Panc1 (cell line): ENCODE results near the gene KIZ. TPM values are rescaled to one million over a fixed set of nuclear protein-coding genes. Genes with fewer than 3 reads are reported as not detected.
"Not testable (repeated sequence)": the region's sequence is repeated elsewhere in the genome, so short reads cannot be mapped to it uniquely, and the experiment has no call there.

Experiments
- ATAC-seq: fragments of 200-7000 bp; cut with Tn5 transposase; 2 replicates; pipeline ENCODE4 v1.9.1; 2020; ENCODE audit warnings: mild to moderate bottlenecking, moderate library complexity
- BruUV-seq: library from RNA; stranded (reverse); fragments of 400-500 nt; replicated peaks from 2 replicates; lab custom pipeline; 2021; lab: Mats Ljungman, UMichigan
- CTCF ChIA-PET: fragments of 300-600 bp; sonication (Branson Sonifier 250); formaldehyde crosslinking; loops from one replicate; lab custom pipeline; 2022; ENCODE audit warnings: antibody characterized with exemption; lab: Charles Lee
- POLR2A ChIA-PET: fragments of 300-600 bp; sonication (Branson Sonifier 250); formaldehyde crosslinking; loops from one replicate; lab custom pipeline; 2022; ENCODE audit warnings: antibody characterized with exemption; lab: Charles Lee
- DNase-seq: peaks from one replicate; pipeline ENCODE4 v3.0.0-alpha.2; 2010; ENCODE audit warnings: low read depth, low spot score
- H3K27ac ChIP-seq: 2 replicates; pipeline ENCODE4 v1.5.1; 2011; ENCODE audit warnings: mild to moderate bottlenecking, low read length, inconsistent platforms
- H3K27me3 ChIP-seq: fragments of 200-500 bp; sonication (Bioruptor generic); 2 replicates; pipeline ENCODE4 v1.6.0; 2014; ENCODE audit warnings: low read length, inconsistent platforms; ENCODE audit not compliant: control insufficient read depth, insufficient read depth
- H3K36me3 ChIP-seq: fragments of 200-500 bp; sonication (Bioruptor generic); 2 replicates; pipeline ENCODE4 v1.5.1; 2014; ENCODE audit warnings: inconsistent platforms, mild to moderate bottlenecking, low read length, moderate library complexity; ENCODE audit not compliant: control insufficient read depth, insufficient read depth
- H3K4me1 ChIP-seq: 2 replicates; pipeline ENCODE4 v1.5.1; 2011; ENCODE audit warnings: inconsistent platforms, mild to moderate bottlenecking, low read length, moderate library complexity; ENCODE audit not compliant: control insufficient read depth, insufficient read depth
- H3K4me3 ChIP-seq, 2 experiments: 2 replicates each; pipeline ENCODE4 v1.5.1; 2011 to 2012; ENCODE audit warnings: low read depth in 2 of 2, low read length in 2 of 2, mild to moderate bottlenecking in 2 of 2, inconsistent platforms in 1 of 2, moderate library complexity in 1 of 2
- H3K9me3 ChIP-seq: fragments of 200-500 bp; sonication (Bioruptor generic); 2 replicates; pipeline ENCODE4 v1.5.1; 2014; ENCODE audit warnings: low read depth, mild to moderate bottlenecking, inconsistent platforms, low read length, moderate library complexity; ENCODE audit not compliant: control insufficient read depth, insufficient read depth
- CTCF ChIP-seq: fragments of 450-650 bp; IDR thresholded peaks from 2 replicates; pipeline ENCODE4 v1.5.1; 2017; ENCODE audit warnings: mild to moderate bottlenecking
- POLR2AphosphoS5 ChIP-seq: IDR thresholded peaks from 2 replicates; pipeline ENCODE4 v1.6.1; 2012; ENCODE audit warnings: mild to moderate bottlenecking, low read depth, low read length, moderate library complexity
- REST ChIP-seq, 2 experiments: IDR thresholded peaks; 2 replicates each; pipeline ENCODE4 v1.6.1; 2011 to 2012; ENCODE audit warnings: low read depth in 2 of 2, control low read depth in 1 of 2, low read length in 1 of 2, mild to moderate bottlenecking in 1 of 2, moderate library complexity in 1 of 2; ENCODE audit not compliant: insufficient read depth in 1 of 2
- SIN3A ChIP-seq: IDR thresholded peaks from 2 replicates; pipeline ENCODE4 v1.6.1; 2012; ENCODE audit warnings: low read depth, mild to moderate bottlenecking, low read length, moderate library complexity, borderline replicate concordance; ENCODE audit not compliant: insufficient read depth
- TCF7L2 ChIP-seq: IDR thresholded peaks from 2 replicates; pipeline ENCODE4 v1.6.1; 2011; ENCODE audit warnings: mild to moderate bottlenecking, low read depth, low read length, inconsistent platforms
- in situ Hi-C: cut with HindIII; loops from 2 replicates; pipeline ENCODE4 v1.10.0; 2016; ENCODE audit warnings: low sequenced_read_pairs, low pct_unique_long_range_greater_than_20kb
- intact Hi-C: fragments of 100-400 bp; cut with micrococcal nuclease; formaldehyde crosslinking; loops from one replicate; pipeline ENCODE4 v1.10.0; 2022; ENCODE audit not compliant: unreplicated experiment
- total RNA-seq: library from RNA; stranded (reverse); gene quantifications from one replicate; pipeline ENCODE4 v1.2.1, GENCODE V29; 2021; ENCODE audit not compliant: unreplicated experiment

Gene KIZ
- total RNA-seq, 1 experiment from 2014 or later: 6.5 TPM

GRCh38 chr20:21244808-21245207 is 118.9 kb downstream of the KIZ start:
- intact Hi-C loops (no loop called here), in situ Hi-C loops (no loop called here)
- POLR2A ChIA-PET: interaction anchor here (0.6 kb wide), 1 partner anchor 138 kb away, joined by 3 read pairs; no protein-coding TSS in a partner anchor
- TF ChIP-seq SIN3A: no peak
- TF ChIP-seq CTCF: no peak
- no peak for TF ChIP-seq REST (IDR thresholded peaks at IDR 0.05; ENCODE audit: insufficient read depth in 1 of 2, low read depth in 2 of 2, low read length in 1 of 2)
- TF ChIP-seq POLR2AphosphoS5: no peak
- TF ChIP-seq TCF7L2: no peak
- H3K27ac ChIP-seq: no peak overlapping the region
- H3K4me1 ChIP-seq: no peaks in the 10 kb centered on the region
- ATAC-seq: no peak
- no peak overlapping the region for H3K4me3 ChIP-seq
- no peaks in the 10 kb centered on the region for H3K36me3 ChIP-seq
- CTCF ChIA-PET: no interaction called here
- no peak for DNase-seq
- H3K9me3 ChIP-seq: no peaks in the 10 kb centered on the region
- no TSS peak for BruUV-seq
- no peaks in the 10 kb centered on the region for H3K27me3 ChIP-seq

- intact Hi-C loops: no loop called here
- no TSS peak for BruUV-seq
- POLR2A ChIA-PET: no interaction called here
- DNase-seq: no peak
- CTCF ChIA-PET: no interaction called here
- no peaks in the 10 kb centered on the region for H3K27me3 ChIP-seq
- no peaks in the 10 kb centered on the region for H3K9me3 ChIP-seq
- H3K36me3 ChIP-seq: no peaks in the 10 kb centered on the region
- TF ChIP-seq CTCF: no peak
- no peak for TF ChIP-seq REST (IDR thresholded peaks at IDR 0.05; ENCODE audit: insufficient read depth in 1 of 2, low read depth in 2 of 2, low read length in 1 of 2)
- TF ChIP-seq POLR2AphosphoS5: no peak
- no peak for TF ChIP-seq SIN3A
- TF ChIP-seq TCF7L2: no peak
- no peaks in the 10 kb centered on the region for H3K4me1 ChIP-seq
- H3K4me3 ChIP-seq: no peak overlapping the region
- H3K27ac ChIP-seq: no peak overlapping the region
- in situ Hi-C loops: no loop called here
- no peak for ATAC-seq
Observed at GRCh38 chr20:21246161-21246560, 120.3 kb downstream of the KIZ start.

- in situ Hi-C loops, CTCF ChIA-PET, H3K9me3 ChIP-seq, ATAC-seq, H3K4me3 ChIP-seq, H3K27me3 ChIP-seq, H3K36me3 ChIP-seq, H3K4me1 ChIP-seq, DNase-seq, H3K27ac ChIP-seq, intact Hi-C loops, POLR2A ChIA-PET, BruUV-seq: not testable (repeated sequence)
Observed at GRCh38 chr20:21247603-21248095, 121.8 kb downstream of the KIZ start.
